Osteocyte (in vitro differentiated cells): Measurements from ENCODE around the gene LCLAT1. TPM values are rescaled to one million over a fixed set of nuclear protein-coding genes. Genes with fewer than 3 reads are reported as not detected.

Experiments
- DNase-seq: peaks from one replicate; pipeline ENCODE4 v3.0.0; 2021; ENCODE audit warnings: mixed read lengths; ENCODE audit not compliant: unreplicated experiment; ENCODE audit errors: extremely low spot score
- H3K27ac Mint-ChIP-seq: one replicate; pipeline ENCODE4 v1.8.0; 2021; ENCODE audit warnings: mild to moderate bottlenecking, mixed read lengths; ENCODE audit not compliant: unreplicated experiment
- H3K27me3 Mint-ChIP-seq: one replicate; pipeline ENCODE4 v1.8.0; 2021; ENCODE audit warnings: mixed read lengths; ENCODE audit not compliant: unreplicated experiment
- H3K36me3 Mint-ChIP-seq: one replicate; pipeline ENCODE4 v1.8.0; 2021; ENCODE audit warnings: mixed read lengths; ENCODE audit not compliant: unreplicated experiment
- H3K4me1 Mint-ChIP-seq: one replicate; pipeline ENCODE4 v1.8.0; 2021; ENCODE audit warnings: mixed read lengths; ENCODE audit not compliant: unreplicated experiment
- H3K4me3 Mint-ChIP-seq: one replicate; pipeline ENCODE4 v1.8.0; 2021; ENCODE audit warnings: mild to moderate bottlenecking, moderate library complexity, mixed read lengths; ENCODE audit not compliant: unreplicated experiment
- H3K9me3 Mint-ChIP-seq: one replicate; pipeline ENCODE4 v1.8.0; 2021; ENCODE audit warnings: mixed read lengths; ENCODE audit not compliant: unreplicated experiment
- CTCF ChIP-seq: fragments of 200-600 bp; sonication (generic); IDR thresholded peaks from 2 replicates; pipeline ENCODE4 v1.5.0; 2021; ENCODE audit warnings: antibody characterized with exemption, mild to moderate bottlenecking, moderate library complexity
- total RNA-seq: library from RNA; stranded (reverse); gene quantifications from 2 replicates; pipeline ENCODE4 v1.2.1, GENCODE V29; 2021

Gene LCLAT1
- total RNA-seq, 1 donor from 2014 or later = 13.6 TPM

GRCh38 chr2:30591186-30591585 is 144.1 kb downstream of the LCLAT1 start:
- H3K36me3 Mint-ChIP-seq = peaks cover 5% of the 10 kb centered on the region
- no peak for DNase-seq
- no peak overlapping the region for H3K27ac Mint-ChIP-seq
- no peak overlapping the region for H3K4me3 Mint-ChIP-seq
- no peak for TF ChIP-seq CTCF
- no peaks in the 10 kb centered on the region for H3K9me3 Mint-ChIP-seq
- H3K27me3 Mint-ChIP-seq = no peaks in the 10 kb centered on the region
- peaks cover 13% of the 10 kb centered on the region for H3K4me1 Mint-ChIP-seq

GRCh38 chr2:30601375-30601774 is 154.3 kb downstream of the LCLAT1 start:
- Mint-ChIP-seq H3K9me3 (peaks cover 25% of the 10 kb centered on the region), H3K27ac (no peak overlapping the region), H3K4me1 (no peaks in the 10 kb centered on the region), H3K4me3 (no peak overlapping the region), H3K36me3 (peaks cover 16% of the 10 kb centered on the region), H3K27me3 (no peaks in the 10 kb centered on the region)
- DNase-seq = no peak
- TF ChIP-seq CTCF = no peak

DNA sequence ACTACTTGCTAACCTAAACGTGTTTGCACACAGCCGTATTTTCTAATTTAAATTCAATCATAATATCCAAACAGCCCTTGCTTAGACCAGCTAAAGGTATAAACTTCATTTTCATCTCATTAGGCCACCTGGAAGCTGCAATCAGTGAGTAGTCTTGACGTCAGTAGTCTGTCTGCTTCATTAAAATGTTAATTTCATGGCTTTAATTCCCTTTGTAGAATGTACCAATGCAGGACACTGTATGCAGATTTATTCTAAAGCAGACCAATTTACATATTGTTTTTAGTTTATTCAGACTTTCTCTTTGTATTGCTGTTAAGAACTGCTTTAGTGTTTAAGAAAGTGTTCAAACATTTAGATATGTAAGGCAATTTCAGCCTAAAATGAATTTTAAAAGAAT is 158.2 kb downstream of the LCLAT1 start:
- no peak for DNase-seq
- no peaks in the 10 kb centered on the region for H3K4me1 Mint-ChIP-seq
- no peak overlapping the region for H3K27ac Mint-ChIP-seq
- H3K27me3 Mint-ChIP-seq = no peaks in the 10 kb centered on the region
- H3K36me3 Mint-ChIP-seq = peaks cover 9% of the 10 kb centered on the region
- no peak overlapping the region for H3K4me3 Mint-ChIP-seq
- no peak for TF ChIP-seq CTCF
- peaks cover 5% of the 10 kb centered on the region for H3K9me3 Mint-ChIP-seq

GRCh38 chr2:30608643-30609042 is 161.6 kb downstream of the LCLAT1 start:
- H3K27me3 Mint-ChIP-seq = no peaks in the 10 kb centered on the region
- no peak overlapping the region for H3K4me3 Mint-ChIP-seq
- H3K9me3 Mint-ChIP-seq = no peaks in the 10 kb centered on the region
- H3K27ac Mint-ChIP-seq = no peak overlapping the region
- H3K36me3 Mint-ChIP-seq = peaks cover 1% of the 10 kb centered on the region
- TF ChIP-seq CTCF = no peak
- H3K4me1 Mint-ChIP-seq = peaks cover 17% of the 10 kb centered on the region
- no peak for DNase-seq

GRCh38 chr2:30611583-30611982 is 164.5 kb downstream of the LCLAT1 start:
- Mint-ChIP-seq H3K9me3 (no peaks in the 10 kb centered on the region), H3K4me1 (peaks cover 17% of the 10 kb centered on the region), H3K4me3 (no peak overlapping the region), H3K36me3 (peaks cover 1% of the 10 kb centered on the region), H3K27me3 (no peaks in the 10 kb centered on the region), H3K27ac (peak overlapping the region; percentile 86)
- DNase-seq = no peak
- no peak for TF ChIP-seq CTCF
